Bronchial epithelial cell (primary cell): ENCODE results near the gene PDE6A. TPM values are rescaled to one million over a fixed set of nuclear protein-coding genes. Genes with fewer than 3 reads are reported as not detected.

Experiments
- DNase-seq: peaks from one replicate; pipeline ENCODE4 v3.0.0-alpha.2; 2010; ENCODE audit warnings: low read depth
- FAIRE-seq: peaks from 2 replicates; lab custom pipeline; 2011; peaks lifted over from hg19 to GRCh38; lab: Jason Lieb, UNC
- H3K27me3 ChIP-seq: 2 replicates; pipeline ENCODE4 v1.5.1; 2011; ENCODE audit warnings: low read length; ENCODE audit not compliant: control insufficient read depth, insufficient read depth
- H3K36me3 ChIP-seq: 2 replicates; pipeline ENCODE4 v1.5.1; 2011; ENCODE audit warnings: low read length; ENCODE audit not compliant: control insufficient read depth, insufficient read depth
- H3K4me3 ChIP-seq: 2 replicates; pipeline ENCODE4 v1.5.1; 2011; ENCODE audit warnings: mild to moderate bottlenecking, low read depth, low read length, control low read depth
- total RNA-seq: library from RNA; depleted of rRNA; stranded (reverse); fragments of >200 nt; gene quantifications from 2 replicates; pipeline ENCODE4 v1.2.1, GENCODE V29; 2014
- TF ChIP-seq, protein P1 (sequence below): IDR thresholded peaks from 2 replicates; pipeline ENCODE4 v1.5.1; 2011; ENCODE audit warnings: mild to moderate bottlenecking, moderate library complexity, low read length, control low read depth, inconsistent platforms; ENCODE audit not compliant: insufficient read depth, severe bottlenecking

PDE6A gene
- total RNA-seq, 1 donor from 2014 or later = not detected

DNA sequence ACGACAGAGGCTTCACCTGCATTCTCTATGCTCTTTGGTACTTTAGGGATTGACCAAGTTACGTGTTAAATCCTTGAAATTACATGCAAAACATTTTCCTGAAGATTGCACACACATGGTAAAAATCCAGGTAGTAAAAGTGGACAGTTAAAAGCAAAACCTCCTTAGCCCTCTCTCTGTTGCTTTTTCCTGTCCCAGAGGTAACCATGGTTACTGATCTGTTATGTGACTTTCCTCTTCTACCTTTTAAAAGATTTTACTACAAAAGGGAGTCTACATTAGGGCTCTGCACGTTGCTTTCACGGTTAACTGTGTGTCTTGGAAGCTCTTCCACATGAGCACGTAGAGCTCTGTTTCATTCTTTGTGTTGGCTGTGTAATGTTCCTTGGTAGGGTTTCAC lies 117.5 kb downstream of the PDE6A start:
- TF ChIP-seq, protein P1, sequence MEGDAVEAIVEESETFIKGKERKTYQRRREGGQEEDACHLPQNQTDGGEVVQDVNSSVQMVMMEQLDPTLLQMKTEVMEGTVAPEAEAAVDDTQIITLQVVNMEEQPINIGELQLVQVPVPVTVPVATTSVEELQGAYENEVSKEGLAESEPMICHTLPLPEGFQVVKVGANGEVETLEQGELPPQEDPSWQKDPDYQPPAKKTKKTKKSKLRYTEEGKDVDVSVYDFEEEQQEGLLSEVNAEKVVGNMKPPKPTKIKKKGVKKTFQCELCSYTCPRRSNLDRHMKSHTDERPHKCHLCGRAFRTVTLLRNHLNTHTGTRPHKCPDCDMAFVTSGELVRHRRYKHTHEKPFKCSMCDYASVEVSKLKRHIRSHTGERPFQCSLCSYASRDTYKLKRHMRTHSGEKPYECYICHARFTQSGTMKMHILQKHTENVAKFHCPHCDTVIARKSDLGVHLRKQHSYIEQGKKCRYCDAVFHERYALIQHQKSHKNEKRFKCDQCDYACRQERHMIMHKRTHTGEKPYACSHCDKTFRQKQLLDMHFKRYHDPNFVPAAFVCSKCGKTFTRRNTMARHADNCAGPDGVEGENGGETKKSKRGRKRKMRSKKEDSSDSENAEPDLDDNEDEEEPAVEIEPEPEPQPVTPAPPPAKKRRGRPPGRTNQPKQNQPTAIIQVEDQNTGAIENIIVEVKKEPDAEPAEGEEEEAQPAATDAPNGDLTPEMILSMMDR = no peak
- Histone ChIP-seq H3K36me3 (no peaks in the 10 kb centered on the region), H3K4me3 (no peak overlapping the region), H3K27me3 (no peaks in the 10 kb centered on the region)
- FAIRE-seq (no peak), DNase-seq (no peak)

DNA sequence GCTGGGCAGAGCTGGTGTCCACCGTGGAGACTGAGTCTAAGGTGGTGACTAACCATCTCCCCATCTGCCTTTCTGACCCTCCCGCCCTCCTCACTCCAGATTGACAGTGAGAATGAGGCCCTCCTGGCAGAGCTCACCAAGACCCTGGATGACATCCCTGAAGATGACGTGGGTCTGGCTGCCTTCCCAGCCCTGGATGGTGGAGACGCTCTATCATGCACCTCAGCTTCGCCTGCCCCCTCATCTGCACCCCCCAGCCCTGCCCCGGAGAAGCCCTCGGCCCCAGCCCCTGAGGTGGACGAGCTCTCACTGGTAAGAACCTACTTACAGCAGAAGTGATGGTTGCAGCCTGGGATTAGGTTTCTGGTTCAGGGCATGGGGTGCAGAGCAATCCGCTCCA lies 118.0 kb downstream of the PDE6A start:
- DNase-seq (no peak), FAIRE-seq (no peak)
- TF ChIP-seq, protein P1 = no peak
- no peaks in the 10 kb centered on the region for H3K36me3 ChIP-seq
- H3K27me3 ChIP-seq = no peaks in the 10 kb centered on the region
- H3K4me3 ChIP-seq = no peak overlapping the region

DNA sequence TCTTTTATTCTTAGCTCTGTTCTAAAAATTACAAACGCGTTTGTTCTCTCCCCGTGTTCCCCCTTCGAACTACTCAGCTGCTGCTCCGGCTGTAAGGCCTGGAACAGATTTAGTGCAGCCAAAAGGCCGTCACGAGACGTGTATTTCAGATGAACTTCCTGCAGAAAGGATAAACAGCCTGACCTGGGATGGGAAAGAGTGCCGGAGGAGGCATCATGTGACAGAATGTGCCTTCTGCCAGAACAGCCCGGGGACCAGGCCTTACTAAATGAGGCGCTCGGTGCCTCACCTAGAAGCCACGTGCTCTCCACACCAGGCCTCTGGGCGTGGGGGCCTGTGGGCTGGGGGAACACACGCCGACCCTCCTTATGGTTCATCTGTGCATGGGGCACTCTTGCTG lies 119.7 kb downstream of the PDE6A start:
- FAIRE-seq (no peak), DNase-seq (no peak)
- Histone ChIP-seq H3K4me3 (no peak overlapping the region), H3K36me3 (no peaks in the 10 kb centered on the region), H3K27me3 (no peaks in the 10 kb centered on the region)
- TF ChIP-seq, protein P1 = no peak

DNA sequence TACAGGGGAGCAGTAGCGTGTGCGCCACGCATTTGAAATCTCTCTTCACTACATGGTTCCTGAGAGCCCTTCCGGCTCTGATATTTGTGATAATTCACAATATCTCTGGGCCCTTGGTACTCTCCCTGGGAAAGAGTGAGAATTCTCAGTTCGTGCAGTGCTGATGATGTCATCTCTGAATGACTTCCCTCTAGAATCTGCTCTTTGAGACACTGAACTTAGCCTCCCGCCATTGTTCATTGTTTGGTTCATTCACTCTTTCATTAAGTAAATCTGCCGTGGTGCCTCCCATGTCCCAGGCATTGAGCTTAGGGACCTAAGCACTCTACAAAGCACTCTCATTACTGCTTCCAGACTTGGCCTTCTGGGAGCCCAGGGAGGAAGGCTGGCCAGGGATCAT lies 120.5 kb downstream of the PDE6A start:
- no peaks in the 10 kb centered on the region for H3K36me3 ChIP-seq
- DNase-seq (no peak), FAIRE-seq (no peak)
- no peak overlapping the region for H3K4me3 ChIP-seq
- no peaks in the 10 kb centered on the region for H3K27me3 ChIP-seq
- TF ChIP-seq, protein P1 = no peak

DNA sequence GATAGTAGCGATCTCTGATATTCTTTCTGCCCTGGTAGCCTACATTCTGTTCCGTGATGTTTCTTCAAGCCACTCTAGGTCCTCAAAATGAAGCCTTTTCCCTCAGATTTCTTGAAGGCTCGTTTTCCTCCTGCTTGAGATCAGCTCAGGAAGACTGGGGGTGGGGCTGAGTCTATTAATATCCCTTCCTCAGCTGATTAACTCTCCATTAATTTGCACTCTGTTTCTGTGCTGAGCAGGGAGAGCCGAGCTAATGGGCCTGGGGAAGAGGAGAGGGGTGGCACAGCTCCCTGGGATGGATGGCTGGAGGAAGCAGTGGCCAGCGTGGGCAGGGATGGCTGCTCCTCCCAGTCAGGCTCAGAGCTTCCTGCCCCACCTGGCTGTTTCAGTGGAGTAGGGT lies 121.2 kb downstream of the PDE6A start:
- H3K4me3 ChIP-seq = no peak overlapping the region
- DNase-seq = no peak
- no peaks in the 10 kb centered on the region for H3K36me3 ChIP-seq
- H3K27me3 ChIP-seq = no peaks in the 10 kb centered on the region
- TF ChIP-seq, protein P1 = no peak
- no peak for FAIRE-seq

DNA sequence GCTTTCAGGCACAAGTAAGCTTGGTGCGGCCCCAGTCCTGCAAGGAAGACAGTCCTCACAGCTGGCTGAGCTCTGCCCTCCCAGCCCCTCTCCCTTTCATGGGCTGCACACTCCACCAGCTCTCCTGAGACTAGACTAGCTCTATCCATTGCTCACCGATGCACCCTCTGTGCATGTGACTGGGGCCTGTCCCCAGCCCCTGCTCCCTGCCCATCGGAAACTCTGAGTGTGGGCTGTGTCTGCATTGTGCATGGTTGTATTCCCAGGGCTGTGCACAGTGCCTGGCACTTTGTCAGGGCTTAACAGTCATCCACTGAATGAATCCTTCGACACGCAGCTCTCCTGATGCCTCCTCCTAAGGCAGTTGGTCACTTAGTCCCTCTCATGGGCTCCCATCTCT lies 122.3 kb downstream of the PDE6A start:
- Histone ChIP-seq H3K27me3 (no peaks in the 10 kb centered on the region), H3K4me3 (no peak overlapping the region), H3K36me3 (no peaks in the 10 kb centered on the region)
- TF ChIP-seq, protein P1 = no peak
- FAIRE-seq = peak; percentile 58
- no peak for DNase-seq
